Erythroblast (primary cell): Measurements from ENCODE around the gene RIPK4.
"Not testable (repeated sequence)": the region's sequence is repeated elsewhere in the genome, so short reads cannot be mapped to it uniquely, and the experiment has no call there.

ENCODE experiments used
- DNase-seq, 2 experiments: peaks; one replicate each; lab custom pipeline; 2025; lab: John Stamatoyannopoulos, UW
- GATA1 ChIP-seq: IDR thresholded peaks from 2 replicates; pipeline ENCODE4 v1.6.1; 2011; ENCODE audit warnings: low read depth, mild to moderate bottlenecking, control low read depth, low read length, moderate library complexity
- POLR2A ChIP-seq: IDR thresholded peaks from 2 replicates; pipeline ENCODE4 v1.6.1; 2011; ENCODE audit warnings: mild to moderate bottlenecking, low read length

The RIPK4 gene

GRCh38 chr21:41802198-41802584, 35.3 kb upstream of the RIPK4 start:
- TF ChIP-seq GATA1: no peak
- TF ChIP-seq POLR2A: no peak
- no peak for DNase-seq

- TF ChIP-seq GATA1: no peak
- TF ChIP-seq POLR2A: no peak
- no peak for DNase-seq
Observed at GRCh38 chr21:41801321-41802197, 34.7 kb upstream of the RIPK4 start.

GRCh38 chr21:41800425-41801320, 33.8 kb upstream of the RIPK4 start:
- TF ChIP-seq GATA1 (no peak), POLR2A (no peak)
- no peak for DNase-seq

- TF ChIP-seq POLR2A: no peak
- TF ChIP-seq GATA1: no peak
- DNase-seq: no peak
Observed at GRCh38 chr21:41799763-41800162, 32.9 kb upstream of the RIPK4 start.

- TF ChIP-seq POLR2A (no peak), GATA1 (no peak)
Observed at GRCh38 chr21:41798326-41798725, 31.5 kb upstream of the RIPK4 start.

GRCh38 chr21:41796476-41797080, 29.7 kb upstream of the RIPK4 start:
- TF ChIP-seq POLR2A (no peak), GATA1 (no peak)
- DNase-seq: no peak

More at GRCh38 chr21:41798326-41798725, 31.5 kb upstream of the RIPK4 start:
- no peak for DNase-seq

GRCh38 chr21:41795726-41796125, 28.9 kb upstream of the RIPK4 start:
- DNase-seq: no peak
- TF ChIP-seq POLR2A (no peak), GATA1 (no peak)

GRCh38 chr21:41794600-41794999, 27.7 kb upstream of the RIPK4 start:
- TF ChIP-seq GATA1 (no peak), POLR2A (no peak)
- no peak for DNase-seq

- no peak for DNase-seq
- TF ChIP-seq POLR2A (no peak), GATA1 (no peak)
Observed at GRCh38 chr21:41792711-41793110, 25.9 kb upstream of the RIPK4 start.

GRCh38 chr21:41786509-41786987, 19.7 kb upstream of the RIPK4 start:
- no peak for DNase-seq
- TF ChIP-seq GATA1 (no peak), POLR2A (no peak)

- DNase-seq: not testable (repeated sequence)
Observed at GRCh38 chr21:41785262-41785661, 18.4 kb upstream of the RIPK4 start.

GRCh38 chr21:41784456-41785102, 17.7 kb upstream of the RIPK4 start:
- no peak for DNase-seq
- TF ChIP-seq GATA1: no peak
- TF ChIP-seq POLR2A: no peak

- peak; percentile 40 to 78 for DNase-seq
- TF ChIP-seq GATA1: no peak
Observed at GRCh38 chr21:41783476-41784180, 16.8 kb upstream of the RIPK4 start.
